Measurements from ENCODE around the gene SLC9A3.
A peak's percentile ranks its signal among the peaks of the same experiment; 100 is the strongest.

The SLC9A3 gene

GRCh38 chr5:436641-436975 lies 87.6 kb downstream of the SLC9A3 start:
- no peak overlapping the region for H3K4me3 ChIP-seq (ENCODE audit: low read depth, low read length, poor library complexity, severe bottlenecking)
- no peak overlapping the region for H3K9ac ChIP-seq (ENCODE audit: low read length)
- no peaks in the 10 kb centered on the region; the same call in 1 of the 2 replicates for H3K36me3 ChIP-seq (ENCODE audit: insufficient read depth, low read length)
- H3K4me2 ChIP-seq (ENCODE audit: low read length) = no peak overlapping the region
- no peaks in the 10 kb centered on the region for H3F3A ChIP-seq (ENCODE audit: insufficient read depth, low read length)
- H3K9me3 ChIP-seq (ENCODE audit: low read length) = no peaks in the 10 kb centered on the region
- H3K4me1 ChIP-seq (ENCODE audit: insufficient read depth, low read length, severe bottlenecking) = peaks cover 15% of the 10 kb centered on the region
- no peak overlapping the region for H2AFZ ChIP-seq (ENCODE audit: low read length)
- no peaks in the 10 kb centered on the region for H3K27me3 ChIP-seq (ENCODE audit: insufficient read depth, low read length)
- no peaks in the 10 kb centered on the region for H3K9me2 ChIP-seq (ENCODE audit: low read depth, low read length)
- H3K79me2 ChIP-seq (ENCODE audit: insufficient read depth, low read length) = no peaks in the 10 kb centered on the region
- H4K20me1 ChIP-seq (ENCODE audit: insufficient read depth, low read length) = no peaks in the 10 kb centered on the region
- H3K27ac ChIP-seq (ENCODE audit: low read depth, low read length, poor library complexity, severe bottlenecking) = no peak overlapping the region
- TF ChIP-seq CTCF (IDR thresholded peaks at IDR 0.05; ENCODE audit: low read length) = no peak
- TF ChIP-seq EZH2 (IDR thresholded peaks at IDR 0.05; ENCODE audit: borderline replicate concordance, low read length) = no peak

DNA sequence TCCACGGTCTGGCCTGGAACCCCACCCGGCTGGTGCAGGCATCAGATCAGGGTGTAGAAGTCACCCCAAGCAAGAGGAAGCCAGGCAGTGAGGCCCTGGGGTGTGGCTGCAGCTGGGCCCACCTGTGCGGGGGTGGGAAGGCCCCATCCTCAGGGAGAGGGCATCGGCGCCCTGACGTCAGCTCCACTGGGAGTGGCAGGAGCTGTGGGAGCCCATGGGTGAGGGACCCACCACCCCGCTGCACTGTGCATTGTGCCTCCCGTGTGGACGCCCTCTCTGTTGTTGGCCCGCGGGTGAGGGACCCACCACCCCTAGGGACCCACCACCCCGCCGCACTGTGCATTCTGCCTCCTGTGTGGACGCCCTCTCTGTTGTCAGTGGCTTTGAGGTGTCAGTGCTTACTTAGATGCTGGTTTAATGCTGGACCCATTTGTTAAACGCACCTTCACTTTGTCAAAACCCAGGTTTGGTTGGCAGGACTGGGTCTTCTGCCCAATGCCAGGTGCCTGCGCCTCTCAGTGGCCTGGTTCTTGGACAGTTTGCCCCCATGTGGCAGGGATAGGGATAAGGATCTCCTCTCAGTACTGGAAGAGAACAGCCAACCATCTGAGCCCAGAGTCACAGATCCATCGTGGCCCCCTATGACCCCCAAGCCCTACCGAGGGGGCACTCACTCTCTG lies 88.1 kb downstream of the SLC9A3 start:
- H3K36me3 ChIP-seq (ENCODE audit: insufficient read depth, low read length) = no peaks in the 10 kb centered on the region; the same call in 1 of the 2 replicates

DNA sequence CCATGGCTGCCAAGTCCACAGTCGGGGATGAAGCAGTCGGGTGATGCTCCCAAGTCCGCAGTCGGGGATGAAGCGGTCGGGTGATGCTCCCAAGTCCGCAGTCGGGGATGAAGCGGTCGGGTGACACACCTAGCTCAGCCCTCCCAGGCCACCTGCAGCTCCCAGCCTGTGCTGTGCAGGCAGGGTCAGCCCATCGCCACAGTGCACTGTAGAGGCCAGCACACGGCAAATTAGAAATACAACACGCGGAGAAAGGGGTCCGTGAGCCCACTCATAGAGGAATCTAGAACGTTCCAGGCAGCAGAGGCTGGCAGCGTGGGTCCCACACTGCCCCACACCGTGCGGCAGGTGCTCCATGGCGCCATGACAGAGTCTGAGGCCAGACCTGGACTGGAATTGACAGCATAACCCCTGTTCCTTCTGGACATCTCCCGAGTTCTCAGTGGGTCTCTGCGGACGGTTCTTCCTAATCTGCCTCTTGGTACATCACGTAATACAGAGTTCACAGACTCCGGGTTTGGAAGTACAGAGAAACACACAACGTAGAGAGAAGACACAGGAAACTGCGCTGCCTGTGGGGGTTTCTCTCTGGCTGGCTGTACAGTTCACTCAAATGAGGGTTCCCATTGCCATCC lies 89.0 kb downstream of the SLC9A3 start:
- Histone ChIP-seq H3K79me2 (ENCODE audit: insufficient read depth, low read length) (no peaks in the 10 kb centered on the region), H3K9ac (ENCODE audit: low read length) (no peak overlapping the region), H3K9me2 (ENCODE audit: low read depth, low read length) (no peaks in the 10 kb centered on the region), H3K36me3 (ENCODE audit: insufficient read depth, low read length) (peaks cover 4% of the 10 kb centered on the region), H3K9me3 (ENCODE audit: low read length) (no peaks in the 10 kb centered on the region), H3F3A (ENCODE audit: insufficient read depth, low read length) (no peaks in the 10 kb centered on the region), H4K20me1 (ENCODE audit: insufficient read depth, low read length) (no peaks in the 10 kb centered on the region), H3K27ac (ENCODE audit: low read depth, low read length, poor library complexity, severe bottlenecking) (no peak overlapping the region), H3K27me3 (ENCODE audit: insufficient read depth, low read length) (no peaks in the 10 kb centered on the region), H3K4me1 (ENCODE audit: insufficient read depth, low read length, severe bottlenecking) (peaks cover 16% of the 10 kb centered on the region), H2AFZ (ENCODE audit: low read length) (no peak overlapping the region), H3K4me2 (ENCODE audit: low read length) (no peak overlapping the region), H3K4me3 (ENCODE audit: low read depth, low read length, poor library complexity, severe bottlenecking) (no peak overlapping the region)
- no peak for TF ChIP-seq EZH2 (IDR thresholded peaks at IDR 0.05; ENCODE audit: borderline replicate concordance, low read length)
- TF ChIP-seq CTCF (IDR thresholded peaks at IDR 0.05; ENCODE audit: low read length) = no peak

More for the DNA sequence above, 88.1 kb downstream of the SLC9A3 start:
- Histone ChIP-seq H3K27ac (ENCODE audit: low read depth, low read length, poor library complexity, severe bottlenecking) (no peak overlapping the region), H3K4me3 (ENCODE audit: low read depth, low read length, poor library complexity, severe bottlenecking) (no peak overlapping the region), H3K9me3 (ENCODE audit: low read length) (no peaks in the 10 kb centered on the region), H3K4me1 (ENCODE audit: insufficient read depth, low read length, severe bottlenecking) (peaks cover 15% of the 10 kb centered on the region), H3K79me2 (ENCODE audit: insufficient read depth, low read length) (no peaks in the 10 kb centered on the region), H2AFZ (ENCODE audit: low read length) (no peak overlapping the region), H3K9ac (ENCODE audit: low read length) (no peak overlapping the region), H3K9me2 (ENCODE audit: low read depth, low read length) (no peaks in the 10 kb centered on the region), H4K20me1 (ENCODE audit: insufficient read depth, low read length) (no peaks in the 10 kb centered on the region), H3K27me3 (ENCODE audit: insufficient read depth, low read length) (no peaks in the 10 kb centered on the region), H3K4me2 (ENCODE audit: low read length) (no peak overlapping the region), H3F3A (ENCODE audit: insufficient read depth, low read length) (no peaks in the 10 kb centered on the region)
- no peak for TF ChIP-seq EZH2 (IDR thresholded peaks at IDR 0.05; ENCODE audit: borderline replicate concordance, low read length)
- TF ChIP-seq CTCF (IDR thresholded peaks at IDR 0.05; ENCODE audit: low read length) = peak; percentile 37; the same call in 1 of the 2 replicates
